ENCODE data around the gene POLDIP3. TPM values are rescaled to one million over a fixed set of nuclear protein-coding genes. Genes with fewer than 3 reads are reported as not detected.

Gene POLDIP3, protein sequence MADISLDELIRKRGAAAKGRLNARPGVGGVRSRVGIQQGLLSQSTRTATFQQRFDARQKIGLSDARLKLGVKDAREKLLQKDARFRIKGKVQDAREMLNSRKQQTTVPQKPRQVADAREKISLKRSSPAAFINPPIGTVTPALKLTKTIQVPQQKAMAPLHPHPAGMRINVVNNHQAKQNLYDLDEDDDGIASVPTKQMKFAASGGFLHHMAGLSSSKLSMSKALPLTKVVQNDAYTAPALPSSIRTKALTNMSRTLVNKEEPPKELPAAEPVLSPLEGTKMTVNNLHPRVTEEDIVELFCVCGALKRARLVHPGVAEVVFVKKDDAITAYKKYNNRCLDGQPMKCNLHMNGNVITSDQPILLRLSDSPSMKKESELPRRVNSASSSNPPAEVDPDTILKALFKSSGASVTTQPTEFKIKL
- total RNA-seq: 10 to 100 TPM; 71.4 to 74.7 TPM

DNA sequence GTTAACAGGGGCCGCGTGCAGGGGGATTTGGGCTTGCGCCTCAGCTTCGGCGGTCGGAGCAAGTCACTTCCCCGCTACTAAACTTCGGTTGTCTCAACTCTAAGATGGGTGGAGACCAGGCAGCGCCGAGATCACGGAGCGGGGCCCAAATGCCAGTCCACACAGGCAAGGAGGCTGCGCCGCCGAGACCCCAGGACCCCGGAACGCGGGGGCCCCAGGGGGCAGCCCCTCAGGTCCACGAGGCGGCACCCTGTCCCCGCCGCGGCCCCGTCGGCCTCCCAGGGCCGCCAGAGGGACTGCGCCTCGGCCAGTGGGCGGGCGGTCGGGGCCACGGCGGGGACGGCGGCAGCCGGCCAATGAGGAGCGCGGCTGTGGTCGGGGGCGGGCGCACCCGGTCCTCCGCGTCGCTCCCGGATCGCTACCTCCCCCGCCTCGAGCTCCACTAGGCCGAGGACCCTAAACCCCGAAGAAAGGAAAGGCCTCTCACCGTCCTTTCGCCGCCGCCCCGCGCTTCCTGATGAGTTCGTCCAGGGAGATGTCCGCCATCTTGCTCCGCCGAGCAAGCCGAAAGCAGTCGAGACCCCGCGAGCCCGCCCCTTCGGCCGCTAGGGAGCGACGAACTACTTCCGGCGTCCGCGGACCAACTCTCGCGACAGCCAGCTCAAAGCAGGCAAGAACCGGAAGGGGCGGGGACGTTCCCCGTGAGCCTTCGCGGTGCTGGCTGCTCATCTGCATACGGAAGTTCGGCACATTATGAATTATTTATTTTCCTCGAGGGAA lies at the start of gene POLDIP3:
TSS of gene POLDIP3 (minus strand) at position 572 of the 780 bp plus-strand sequence. CDS start at position 546, 26 bp downstream.
- peak; percentile 99 for DNase-seq
- H3K9me3 Mint-ChIP-seq: no peaks in the 10 kb centered on the region
- no peaks in the 10 kb centered on the region for H3K27me3 Mint-ChIP-seq
- CTCF ChIA-PET: no interaction called here
- peak within 1 kb of the TSS; percentile 98 for H3K27ac Mint-ChIP-seq
- H3K4me1 Mint-ChIP-seq: peaks cover 56% of the 10 kb centered on the region
- H3K4me3 Mint-ChIP-seq: peak within 1 kb of the TSS; percentile 92
- peaks cover 28% of the 10 kb centered on the region for H3K36me3 Mint-ChIP-seq (ENCODE audit: low read depth)
- POLR2A ChIA-PET: interaction anchor here (0.7 to 4.0 kb wide), 61 partner anchors 9 to 1663 kb away, joined by 3 to 79 read pairs (median 4); partner anchors contain the start of genes ARFGAP3, ATP5MGL, CENPM and CYB5R3

DNA sequence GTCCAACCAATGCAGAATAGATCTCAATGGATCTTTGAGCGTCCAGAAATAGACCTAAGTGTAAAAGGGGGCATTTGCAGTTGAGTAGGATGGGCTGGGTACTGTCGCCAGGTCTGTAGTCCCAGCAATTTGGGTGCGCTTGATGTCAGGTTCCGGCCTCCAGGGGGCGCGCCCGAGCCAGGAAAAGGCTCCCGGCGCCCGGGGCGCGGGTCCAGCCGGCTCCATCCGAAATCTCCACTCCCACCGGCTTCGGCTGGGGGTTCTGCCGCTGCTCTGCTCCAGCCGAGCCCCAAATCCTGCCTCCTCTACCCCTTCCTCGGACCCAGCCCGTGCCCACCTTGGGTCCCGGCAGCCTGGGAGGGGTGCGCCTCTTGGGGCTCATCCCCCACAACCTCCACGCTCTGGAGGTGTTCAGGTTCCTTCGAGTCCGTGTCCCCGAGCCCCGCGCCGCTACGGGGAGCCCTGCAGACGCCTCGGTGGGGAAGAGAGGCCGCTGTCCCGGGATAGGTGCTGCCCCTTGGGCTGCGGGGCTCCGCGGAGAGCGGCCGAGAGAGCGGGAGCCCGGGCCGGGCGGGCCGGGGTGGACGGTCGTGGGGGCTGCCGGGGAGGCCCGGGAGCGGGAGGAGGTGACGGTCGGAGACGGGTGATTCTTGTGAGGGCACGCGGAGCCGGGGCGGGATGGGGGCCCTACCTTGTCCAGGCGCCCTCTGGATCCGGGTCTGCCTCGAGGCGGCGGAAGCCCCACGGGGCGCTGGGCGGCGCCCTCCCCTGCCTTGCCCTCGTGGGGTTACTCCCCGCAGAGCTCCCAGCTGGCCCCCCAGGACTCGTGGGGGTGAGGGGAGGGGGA lies 47.5 kb upstream of the POLDIP3 start:
- Mint-ChIP-seq H3K36me3 (ENCODE audit: low read depth) (no peaks in the 10 kb centered on the region), H3K27ac (no peak overlapping the region), H3K4me3 (peak overlapping the region; percentile 58), H3K27me3 (peaks cover 9% of the 10 kb centered on the region), H3K4me1 (peaks cover 7% of the 10 kb centered on the region), H3K9me3 (no peaks in the 10 kb centered on the region)
- peak; percentile 80 for DNase-seq
- ChIA-PET CTCF (interaction anchor here (2.1 kb wide), 1 partner anchor 158 kb away, joined by 7 read pairs; no protein-coding TSS in a partner anchor), POLR2A (no interaction called here)

DNA sequence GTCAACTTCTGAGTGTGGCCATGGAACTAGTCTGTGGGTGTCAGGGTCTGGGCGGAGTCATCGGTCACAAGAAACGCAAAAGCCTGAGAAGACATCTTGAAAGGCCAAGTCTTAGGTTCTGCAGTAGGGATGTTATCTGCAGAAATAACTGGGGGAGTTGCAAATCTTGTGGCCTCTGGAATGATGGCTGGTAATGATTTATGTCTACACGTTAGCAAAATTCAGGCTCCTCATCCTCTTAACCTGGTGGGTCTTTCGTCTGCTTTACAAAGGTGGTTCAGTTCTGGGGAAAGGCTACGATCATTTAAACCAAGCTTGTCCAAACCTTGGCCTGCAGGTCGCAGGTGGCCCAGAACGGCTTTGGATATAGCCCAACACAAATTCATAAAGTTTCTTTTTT lies 41.9 kb upstream of the POLDIP3 start:
- DNase-seq: no peak
- Mint-ChIP-seq H3K27ac (no peak overlapping the region), H3K4me1 (no peaks in the 10 kb centered on the region), H3K4me3 (no peak overlapping the region), H3K27me3 (no peaks in the 10 kb centered on the region), H3K36me3 (ENCODE audit: low read depth) (no peaks in the 10 kb centered on the region), H3K9me3 (no peaks in the 10 kb centered on the region)
- ChIA-PET POLR2A (interaction anchor here (1.1 kb wide), 1 partner anchor 41 kb away, joined by 3 read pairs; no protein-coding TSS in a partner anchor), CTCF (no interaction called here)

DNA sequence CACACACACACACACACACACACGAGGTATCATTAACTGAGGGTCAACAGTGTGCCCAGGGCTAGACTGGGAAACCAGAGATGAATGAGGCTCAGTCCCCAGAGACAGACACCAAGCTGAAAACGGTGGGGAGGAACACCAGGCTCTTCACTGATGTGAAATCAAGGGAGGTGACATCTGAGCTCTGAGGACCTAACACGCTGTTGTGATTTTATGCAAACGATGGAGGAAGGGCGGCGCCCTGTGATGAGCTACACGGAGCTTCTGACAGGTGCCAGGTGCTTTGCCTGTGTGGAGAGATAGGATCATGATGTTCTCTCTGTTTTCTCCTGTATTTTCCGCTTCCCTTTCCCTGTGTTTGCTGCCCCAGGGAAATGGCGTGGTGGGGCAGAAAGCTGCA lies 41.0 kb upstream of the POLDIP3 start:
- Mint-ChIP-seq H3K27ac (no peak overlapping the region), H3K4me3 (no peak overlapping the region), H3K4me1 (no peaks in the 10 kb centered on the region), H3K9me3 (no peaks in the 10 kb centered on the region), H3K27me3 (no peaks in the 10 kb centered on the region), H3K36me3 (ENCODE audit: low read depth) (no peaks in the 10 kb centered on the region)
- no peak for DNase-seq
- CTCF ChIA-PET: interaction anchor here (0.6 kb wide), 1 partner anchor 207 kb away, joined by 4 read pairs; no protein-coding TSS in a partner anchor
- POLR2A ChIA-PET: interaction anchor here (1.1 to 1.5 kb wide), 3 partner anchors 9 to 41 kb away, joined by 3 read pairs; partner anchors contain the start of gene POLDIP3

DNA sequence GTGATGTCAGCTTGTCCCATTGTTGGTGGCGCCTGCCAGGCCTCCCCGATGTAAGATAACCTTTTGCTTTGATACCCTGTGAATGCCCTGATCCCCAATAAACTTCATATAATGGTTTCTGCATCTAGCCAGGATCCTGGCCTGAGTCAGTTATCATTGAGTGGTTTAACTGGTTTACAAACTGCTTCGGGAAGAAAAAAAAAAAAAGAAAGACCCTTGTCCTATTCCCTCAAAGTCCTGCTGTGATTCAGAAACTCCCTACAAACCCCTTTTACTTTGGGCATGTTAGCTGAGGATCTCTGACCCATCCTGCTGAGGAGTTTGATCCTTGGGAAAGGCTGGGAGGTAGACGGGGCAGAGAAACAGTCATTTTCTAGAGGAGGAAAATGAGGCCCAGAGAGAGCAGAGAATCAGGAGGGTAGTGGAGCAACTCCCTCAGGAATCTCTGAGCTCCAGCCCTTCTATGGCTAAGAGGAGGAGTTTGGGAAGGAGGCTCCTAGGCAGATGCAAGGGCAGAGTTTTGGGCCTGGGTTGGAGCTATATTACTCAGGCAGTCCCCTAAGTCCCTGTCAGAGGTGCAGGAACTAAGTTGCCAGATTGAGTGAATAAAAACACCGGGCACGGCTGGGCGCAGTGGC lies 39.9 kb upstream of the POLDIP3 start:
- ChIA-PET POLR2A (interaction anchor here (0.8 kb wide), 1 partner anchor 14 kb away, joined by 3 read pairs; no protein-coding TSS in a partner anchor), CTCF (interaction anchor here (1.2 kb wide), 1 partner anchor 33 kb away, joined by 4 read pairs; no protein-coding TSS in a partner anchor)
- no peak overlapping the region for H3K4me3 Mint-ChIP-seq
- H3K4me1 Mint-ChIP-seq: peaks cover 2% of the 10 kb centered on the region
- no peak for DNase-seq
- no peaks in the 10 kb centered on the region for H3K36me3 Mint-ChIP-seq (ENCODE audit: low read depth)
- no peak overlapping the region for H3K27ac Mint-ChIP-seq
- no peaks in the 10 kb centered on the region for H3K27me3 Mint-ChIP-seq
- H3K9me3 Mint-ChIP-seq: no peaks in the 10 kb centered on the region

DNA sequence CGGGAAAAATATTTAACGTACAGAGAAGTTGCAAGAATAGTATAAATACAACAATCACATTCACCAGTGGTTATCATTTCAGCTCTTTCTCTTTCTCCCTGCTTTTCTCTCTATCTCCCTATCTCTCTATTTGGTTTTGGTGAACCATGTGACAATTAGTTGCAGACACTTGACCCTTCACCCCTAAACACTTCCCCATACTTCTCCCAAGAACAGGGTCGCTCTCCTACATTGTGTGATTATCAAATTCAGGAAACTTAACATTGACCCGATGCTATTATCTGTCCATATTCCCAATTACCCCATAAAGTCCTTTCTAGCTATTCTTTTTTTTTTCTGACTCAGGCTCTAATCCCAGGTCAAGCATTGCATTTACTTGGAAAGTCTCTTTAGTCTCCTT lies 39.3 kb upstream of the POLDIP3 start:
- no peaks in the 10 kb centered on the region for H3K27me3 Mint-ChIP-seq
- POLR2A ChIA-PET: interaction anchor here (0.8 to 2.3 kb wide), 2 partner anchors 13 to 39 kb away, joined by 3 to 12 read pairs; partner anchors contain the start of gene POLDIP3

DNA sequence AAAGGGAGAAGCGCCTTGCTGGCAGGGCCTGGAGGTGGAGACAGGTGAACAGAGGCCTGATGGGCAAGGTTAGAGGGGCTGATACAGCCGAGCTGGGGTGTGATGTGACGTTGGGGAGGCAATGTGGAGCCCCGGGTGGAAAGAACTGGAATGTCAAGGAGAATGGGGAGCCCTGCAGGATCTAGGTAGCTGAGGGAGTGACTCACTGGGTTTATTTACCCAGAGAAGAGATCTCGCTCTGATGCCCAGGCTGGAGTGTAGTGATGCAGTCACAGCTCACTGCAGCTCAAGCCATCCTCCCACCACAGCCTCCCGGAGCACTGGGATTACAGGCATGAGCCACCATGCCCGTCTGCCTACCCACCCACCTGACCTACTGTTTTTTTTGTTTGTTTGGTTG lies 36.5 kb upstream of the POLDIP3 start:
- POLR2A ChIA-PET: interaction anchor here (1.5 to 5.8 kb wide), 2 partner anchors 9 to 36 kb away, joined by 3 to 79 read pairs; partner anchors contain the start of gene POLDIP3
- no peak for DNase-seq
- CTCF ChIA-PET: no interaction called here
- H3K9me3 Mint-ChIP-seq: no peaks in the 10 kb centered on the region
- no peaks in the 10 kb centered on the region for H3K27me3 Mint-ChIP-seq
- H3K4me3 Mint-ChIP-seq: no peak overlapping the region
- no peak overlapping the region for H3K27ac Mint-ChIP-seq
- peaks cover 3% of the 10 kb centered on the region for H3K36me3 Mint-ChIP-seq (ENCODE audit: low read depth)
- peaks cover 20% of the 10 kb centered on the region for H3K4me1 Mint-ChIP-seq

More for the DNA sequence above, 39.3 kb upstream of the POLDIP3 start:
- Mint-ChIP-seq H3K4me1 (peaks cover 2% of the 10 kb centered on the region), H3K36me3 (ENCODE audit: low read depth) (no peaks in the 10 kb centered on the region), H3K4me3 (no peak overlapping the region), H3K9me3 (no peaks in the 10 kb centered on the region), H3K27ac (no peak overlapping the region)
- no peak for DNase-seq
- CTCF ChIA-PET: interaction anchor here (1.2 kb wide), 1 partner anchor 33 kb away, joined by 4 read pairs; no protein-coding TSS in a partner anchor

DNA sequence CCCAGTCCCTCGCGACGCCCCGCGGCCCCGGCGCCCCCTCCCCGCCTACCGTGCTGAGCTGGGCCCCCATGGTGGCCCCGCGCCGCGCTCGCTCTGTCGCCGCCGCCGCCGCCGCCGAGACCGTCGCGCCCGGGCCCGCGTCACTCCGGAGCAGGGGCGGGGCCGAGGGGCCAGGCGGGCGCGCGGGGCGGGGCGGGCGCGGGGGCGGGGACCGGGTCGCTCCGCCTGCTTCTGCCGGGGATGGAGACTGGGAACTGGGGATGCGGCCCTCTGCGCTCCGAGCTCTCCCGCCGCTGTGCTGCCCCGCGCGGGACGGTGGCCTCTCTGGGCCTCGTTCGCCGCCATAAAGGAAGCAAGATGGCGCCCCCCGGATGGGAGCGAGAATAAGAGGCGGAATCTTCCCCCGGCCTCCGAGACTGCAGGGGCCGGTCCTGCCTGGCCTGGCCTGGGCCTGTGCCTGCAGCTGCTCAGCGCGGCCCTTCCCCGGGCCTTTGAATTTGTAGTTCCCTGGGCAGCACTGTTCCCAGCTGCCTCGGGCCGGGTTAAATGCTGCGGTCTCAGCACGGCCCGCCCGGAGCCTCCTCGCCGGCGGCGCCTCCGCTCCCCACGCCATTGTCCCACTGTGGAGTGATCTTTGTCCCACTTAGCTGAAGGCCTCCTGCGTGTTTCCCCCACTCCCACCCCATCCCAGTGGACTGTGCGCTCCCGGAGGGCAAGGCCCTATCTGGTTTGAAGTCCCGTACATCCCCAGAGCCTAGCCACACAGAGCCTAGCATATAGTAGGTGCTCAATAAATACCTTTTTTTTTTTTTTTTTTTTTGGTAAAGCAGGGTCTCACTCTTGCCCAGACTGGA lies 34.8 kb upstream of the POLDIP3 start, which contains the start of gene CYB5R3:
TSS of gene CYB5R3 (minus strand) at position 147 of the 854 bp plus-strand sequence. CDS start at position 70, 77 bp downstream.
- POLR2A ChIA-PET: interaction anchor here (0.8 to 5.8 kb wide), 10 partner anchors 11 to 503 kb away, joined by 3 to 79 read pairs (median 4); partner anchors contain the start of gene POLDIP3

DNA sequence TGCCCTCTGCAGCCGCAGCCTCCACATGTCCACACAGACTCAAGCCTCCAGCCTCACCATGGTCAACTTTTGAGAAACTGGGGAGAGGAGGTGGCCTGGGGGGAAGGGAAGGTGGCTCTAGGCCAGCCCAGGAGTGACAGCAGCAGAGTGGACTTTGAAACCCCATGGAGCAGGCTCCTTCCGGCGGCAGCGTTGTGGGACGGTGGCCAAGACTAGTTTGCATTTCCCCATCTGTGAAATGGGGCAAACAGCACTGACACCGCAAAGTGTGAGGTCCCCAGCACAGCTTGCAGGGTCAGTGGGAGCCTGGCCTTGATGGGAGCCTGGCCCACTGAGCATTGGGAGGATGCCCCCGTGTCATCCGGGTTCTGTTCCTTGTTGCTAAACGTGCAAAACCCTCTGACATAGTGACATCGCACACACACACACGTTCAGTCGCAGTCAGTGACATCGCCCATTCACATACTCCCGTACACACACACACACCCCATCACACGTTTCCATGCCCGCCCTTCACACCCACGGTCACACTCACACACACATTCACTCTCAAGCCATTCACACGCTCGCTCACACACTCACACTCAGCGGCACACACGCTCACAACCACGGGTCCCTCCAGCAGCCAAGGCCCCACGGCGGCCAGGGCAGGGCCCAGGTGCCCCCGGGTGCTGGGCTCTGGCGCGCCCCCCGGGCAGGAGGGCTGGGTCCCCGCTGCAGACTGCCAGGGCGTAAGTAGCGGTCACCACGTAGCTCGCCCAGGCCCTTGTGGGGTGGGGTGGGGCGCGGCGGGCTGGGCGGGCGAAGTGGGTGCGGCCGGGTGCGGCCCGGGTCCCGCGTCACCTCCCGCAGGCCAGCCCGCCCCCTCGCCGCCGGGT lies 33.9 kb upstream of the POLDIP3 start:
- CTCF ChIA-PET: interaction anchor here (0.6 to 1.8 kb wide), 3 partner anchors 12 to 408 kb away, joined by 3 to 6 read pairs (median 3); no protein-coding TSS in a partner anchor
- no peaks in the 10 kb centered on the region for H3K9me3 Mint-ChIP-seq
- peaks cover 29% of the 10 kb centered on the region for H3K4me1 Mint-ChIP-seq
- peak overlapping the region; percentile 100 for H3K4me3 Mint-ChIP-seq
- H3K27ac Mint-ChIP-seq: peak overlapping the region; percentile 99
- POLR2A ChIA-PET: interaction anchor here (0.8 to 5.8 kb wide), 9 partner anchors 10 to 503 kb away, joined by 3 to 79 read pairs (median 4); partner anchors contain the start of gene POLDIP3
- peak; percentile 52 for DNase-seq
- H3K36me3 Mint-ChIP-seq (ENCODE audit: low read depth): peaks cover 3% of the 10 kb centered on the region
- H3K27me3 Mint-ChIP-seq: no peaks in the 10 kb centered on the region

More for the DNA sequence above, 34.8 kb upstream of the POLDIP3 start, which contains the start of gene CYB5R3:
- peak; percentile 81 for DNase-seq
- no peaks in the 10 kb centered on the region for H3K9me3 Mint-ChIP-seq
- CTCF ChIA-PET: interaction anchor here (0.6 to 1.8 kb wide), 3 partner anchors 11 to 407 kb away, joined by 3 to 6 read pairs (median 3); no protein-coding TSS in a partner anchor
- H3K27me3 Mint-ChIP-seq: no peaks in the 10 kb centered on the region
- H3K4me1 Mint-ChIP-seq: peaks cover 29% of the 10 kb centered on the region
- H3K4me3 Mint-ChIP-seq: peak within 1 kb of the TSS; percentile 100
- H3K36me3 Mint-ChIP-seq (ENCODE audit: low read depth): peaks cover 3% of the 10 kb centered on the region
- peak within 1 kb of the TSS; percentile 99 for H3K27ac Mint-ChIP-seq

DNA sequence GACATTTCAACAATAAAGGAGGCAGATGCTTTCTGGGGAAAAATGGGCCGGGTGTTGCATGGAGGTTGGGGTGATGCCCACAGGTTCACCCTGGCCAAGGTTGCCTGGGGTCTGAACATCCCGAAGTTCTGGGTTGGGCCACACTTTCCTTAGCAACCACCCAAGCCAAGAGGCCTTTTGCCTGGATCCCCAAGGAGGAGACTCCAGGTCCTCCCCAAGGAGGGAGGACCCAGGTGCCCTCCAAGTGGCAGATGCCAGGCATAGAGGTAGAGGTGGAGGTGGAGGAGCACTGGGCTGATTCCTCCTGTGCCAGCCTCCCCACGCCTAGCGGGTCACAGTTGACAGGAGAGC lies 33.3 kb upstream of the POLDIP3 start:
- Mint-ChIP-seq H3K27me3 (no peaks in the 10 kb centered on the region), H3K4me3 (peak overlapping the region; percentile 100), H3K9me3 (no peaks in the 10 kb centered on the region), H3K36me3 (ENCODE audit: low read depth) (peaks cover 3% of the 10 kb centered on the region), H3K4me1 (peaks cover 29% of the 10 kb centered on the region), H3K27ac (peak overlapping the region; percentile 99)
- DNase-seq: no peak
- ChIA-PET CTCF (no interaction called here), POLR2A (interaction anchor here (1.5 to 5.8 kb wide), 2 partner anchors 30 to 33 kb away, joined by 4 to 79 read pairs; partner anchors contain the start of gene POLDIP3)

All from activated CD4-positive, alpha-beta memory T cell treated with anti-CD3 and anti-CD28 coated beads, Interleukin-2, amount 10 ng/mL, durations not matched to agents 7 days and 5 days (primary cell).